ENCODE data around the gene DAB1.

The DAB1 gene

GRCh38 chr1:57208741-57209302 is 215.0 kb downstream of the DAB1 start:
- Mint-ChIP-seq H3K27me3 (ENCODE audit: low read depth) (no peaks in the 10 kb centered on the region), H3K4me3 (no peak overlapping the region), H3K4me1 (ENCODE audit: low read depth) (no peaks in the 10 kb centered on the region), H3K36me3 (ENCODE audit: low read depth) (no peaks in the 10 kb centered on the region), H3K9me3 (no peaks in the 10 kb centered on the region), H3K27ac (no peak overlapping the region)

GRCh38 chr1:57206038-57206437 is 217.8 kb downstream of the DAB1 start:
- H3K27ac Mint-ChIP-seq: no peak overlapping the region
- H3K4me1 Mint-ChIP-seq (ENCODE audit: low read depth): no peaks in the 10 kb centered on the region
- H3K36me3 Mint-ChIP-seq (ENCODE audit: low read depth): no peaks in the 10 kb centered on the region
- no peaks in the 10 kb centered on the region for H3K27me3 Mint-ChIP-seq (ENCODE audit: low read depth)
- H3K9me3 Mint-ChIP-seq: no peaks in the 10 kb centered on the region
- no peak overlapping the region for H3K4me3 Mint-ChIP-seq

GRCh38 chr1:57204942-57205787 is 218.7 kb downstream of the DAB1 start:
- H3K27ac Mint-ChIP-seq: no peak overlapping the region
- H3K4me3 Mint-ChIP-seq: no peak overlapping the region
- H3K27me3 Mint-ChIP-seq (ENCODE audit: low read depth): no peaks in the 10 kb centered on the region
- no peaks in the 10 kb centered on the region for H3K9me3 Mint-ChIP-seq
- no peaks in the 10 kb centered on the region for H3K36me3 Mint-ChIP-seq (ENCODE audit: low read depth)
- no peaks in the 10 kb centered on the region for H3K4me1 Mint-ChIP-seq (ENCODE audit: low read depth)

GRCh38 chr1:57204091-57204490 is 219.8 kb downstream of the DAB1 start:
- no peaks in the 10 kb centered on the region for H3K4me1 Mint-ChIP-seq (ENCODE audit: low read depth)
- H3K27me3 Mint-ChIP-seq (ENCODE audit: low read depth): no peaks in the 10 kb centered on the region
- H3K36me3 Mint-ChIP-seq (ENCODE audit: low read depth): no peaks in the 10 kb centered on the region
- H3K4me3 Mint-ChIP-seq: no peak overlapping the region
- no peaks in the 10 kb centered on the region for H3K9me3 Mint-ChIP-seq
- H3K27ac Mint-ChIP-seq: no peak overlapping the region

- Mint-ChIP-seq H3K27me3 (ENCODE audit: low read depth) (no peaks in the 10 kb centered on the region), H3K36me3 (ENCODE audit: low read depth) (no peaks in the 10 kb centered on the region), H3K27ac (no peak overlapping the region), H3K4me3 (no peak overlapping the region), H3K4me1 (ENCODE audit: low read depth) (no peaks in the 10 kb centered on the region), H3K9me3 (no peaks in the 10 kb centered on the region)
Measured at GRCh38 chr1:57202241-57202640, 221.6 kb downstream of the DAB1 start.

GRCh38 chr1:57198912-57199311 is 224.9 kb downstream of the DAB1 start:
- Mint-ChIP-seq H3K27ac (no peak overlapping the region), H3K27me3 (ENCODE audit: low read depth) (no peaks in the 10 kb centered on the region), H3K4me1 (ENCODE audit: low read depth) (no peaks in the 10 kb centered on the region), H3K4me3 (no peak overlapping the region), H3K9me3 (no peaks in the 10 kb centered on the region), H3K36me3 (ENCODE audit: low read depth) (no peaks in the 10 kb centered on the region)

GRCh38 chr1:57195436-57195941 is 228.4 kb downstream of the DAB1 start:
- Mint-ChIP-seq H3K9me3 (no peaks in the 10 kb centered on the region), H3K27me3 (ENCODE audit: low read depth) (no peaks in the 10 kb centered on the region), H3K4me3 (no peak overlapping the region), H3K27ac (no peak overlapping the region), H3K4me1 (ENCODE audit: low read depth) (no peaks in the 10 kb centered on the region), H3K36me3 (ENCODE audit: low read depth) (no peaks in the 10 kb centered on the region)

GRCh38 chr1:57192222-57192621 is 231.6 kb downstream of the DAB1 start:
- no peaks in the 10 kb centered on the region for H3K36me3 Mint-ChIP-seq (ENCODE audit: low read depth)
- H3K27ac Mint-ChIP-seq: no peak overlapping the region
- no peaks in the 10 kb centered on the region for H3K4me1 Mint-ChIP-seq (ENCODE audit: low read depth)
- H3K27me3 Mint-ChIP-seq (ENCODE audit: low read depth): no peaks in the 10 kb centered on the region
- H3K9me3 Mint-ChIP-seq: no peaks in the 10 kb centered on the region
- no peak overlapping the region for H3K4me3 Mint-ChIP-seq

GRCh38 chr1:57190898-57191297 is 233.0 kb downstream of the DAB1 start:
- Mint-ChIP-seq H3K4me1 (ENCODE audit: low read depth) (no peaks in the 10 kb centered on the region), H3K27ac (no peak overlapping the region), H3K4me3 (no peak overlapping the region), H3K9me3 (no peaks in the 10 kb centered on the region), H3K36me3 (ENCODE audit: low read depth) (no peaks in the 10 kb centered on the region), H3K27me3 (ENCODE audit: low read depth) (no peaks in the 10 kb centered on the region)

GRCh38 chr1:57188168-57188567 is 235.7 kb downstream of the DAB1 start:
- no peaks in the 10 kb centered on the region for H3K36me3 Mint-ChIP-seq (ENCODE audit: low read depth)
- no peaks in the 10 kb centered on the region for H3K4me1 Mint-ChIP-seq (ENCODE audit: low read depth)
- H3K4me3 Mint-ChIP-seq: no peak overlapping the region
- H3K27ac Mint-ChIP-seq: no peak overlapping the region
- H3K27me3 Mint-ChIP-seq (ENCODE audit: low read depth): no peaks in the 10 kb centered on the region
- no peaks in the 10 kb centered on the region for H3K9me3 Mint-ChIP-seq

GRCh38 chr1:57186455-57186854 is 237.4 kb downstream of the DAB1 start:
- Mint-ChIP-seq H3K36me3 (ENCODE audit: low read depth) (no peaks in the 10 kb centered on the region), H3K4me1 (ENCODE audit: low read depth) (no peaks in the 10 kb centered on the region), H3K27ac (no peak overlapping the region), H3K27me3 (ENCODE audit: low read depth) (no peaks in the 10 kb centered on the region), H3K9me3 (no peaks in the 10 kb centered on the region), H3K4me3 (no peak overlapping the region)

GRCh38 chr1:57179001-57179400 is 244.9 kb downstream of the DAB1 start:
- no peak overlapping the region for H3K4me3 Mint-ChIP-seq
- no peaks in the 10 kb centered on the region for H3K4me1 Mint-ChIP-seq (ENCODE audit: low read depth)
- no peaks in the 10 kb centered on the region for H3K27me3 Mint-ChIP-seq (ENCODE audit: low read depth)
- no peaks in the 10 kb centered on the region for H3K9me3 Mint-ChIP-seq
- H3K36me3 Mint-ChIP-seq (ENCODE audit: low read depth): no peaks in the 10 kb centered on the region
- H3K27ac Mint-ChIP-seq: no peak overlapping the region

- H3K27me3 Mint-ChIP-seq (ENCODE audit: low read depth): no peaks in the 10 kb centered on the region
- H3K4me3 Mint-ChIP-seq: no peak overlapping the region
- H3K9me3 Mint-ChIP-seq: no peaks in the 10 kb centered on the region
- no peaks in the 10 kb centered on the region for H3K36me3 Mint-ChIP-seq (ENCODE audit: low read depth)
- H3K27ac Mint-ChIP-seq: no peak overlapping the region
- H3K4me1 Mint-ChIP-seq (ENCODE audit: low read depth): no peaks in the 10 kb centered on the region
Measured at GRCh38 chr1:57175506-57175905, 248.4 kb downstream of the DAB1 start.

GRCh38 chr1:57172040-57172439 is 251.8 kb downstream of the DAB1 start:
- Mint-ChIP-seq H3K27me3 (ENCODE audit: low read depth) (no peaks in the 10 kb centered on the region), H3K4me1 (ENCODE audit: low read depth) (no peaks in the 10 kb centered on the region), H3K4me3 (no peak overlapping the region), H3K27ac (no peak overlapping the region), H3K9me3 (no peaks in the 10 kb centered on the region), H3K36me3 (ENCODE audit: low read depth) (no peaks in the 10 kb centered on the region)

GRCh38 chr1:57167997-57168396 is 255.9 kb downstream of the DAB1 start:
- Mint-ChIP-seq H3K27ac (no peak overlapping the region), H3K4me1 (ENCODE audit: low read depth) (no peaks in the 10 kb centered on the region), H3K27me3 (ENCODE audit: low read depth) (no peaks in the 10 kb centered on the region), H3K9me3 (no peaks in the 10 kb centered on the region), H3K36me3 (ENCODE audit: low read depth) (no peaks in the 10 kb centered on the region), H3K4me3 (no peak overlapping the region)

All from T-helper 1 cell treated with Interleukin-12 subunit alpha and Interleukin-12 subunit beta and Interleukin-4 antibody, amounts not matched to agents 30 μg/mL and 1 μg/mL, for 36 hours (primary cell).